C4-2B (cell line): ENCODE measurements around the gene EXD3.

Experiments
- CTCF ChIP-seq: fragments of 450-650 bp; conservative IDR thresholded peaks from 2 replicates; pipeline ENCODE4 v1.5.1; 2017; ENCODE audit warnings: mild to moderate bottlenecking
- ZFX ChIP-seq: fragments of 450-650 bp; IDR thresholded peaks from 2 replicates; pipeline ENCODE4 v1.6.1; 2017

GRCh38 chr9:137376386-137376785, 46.6 kb downstream of the EXD3 start:
- TF ChIP-seq CTCF (no peak), ZFX (no peak)
